GM18508 (cell line): Measurements from ENCODE around the gene STX12.
A peak's percentile ranks its signal among the peaks of the same experiment; 100 is the strongest.

Source experiments
- ATAC-seq: cut with Tn5 transposase; IDR thresholded peaks from one replicate; pipeline ENCODE4 v1.9.1; 2021; ENCODE audit warnings: moderate number of reproducible peaks; ENCODE audit not compliant: insufficient read depth, unreplicated experiment

The STX12 gene

DNA sequence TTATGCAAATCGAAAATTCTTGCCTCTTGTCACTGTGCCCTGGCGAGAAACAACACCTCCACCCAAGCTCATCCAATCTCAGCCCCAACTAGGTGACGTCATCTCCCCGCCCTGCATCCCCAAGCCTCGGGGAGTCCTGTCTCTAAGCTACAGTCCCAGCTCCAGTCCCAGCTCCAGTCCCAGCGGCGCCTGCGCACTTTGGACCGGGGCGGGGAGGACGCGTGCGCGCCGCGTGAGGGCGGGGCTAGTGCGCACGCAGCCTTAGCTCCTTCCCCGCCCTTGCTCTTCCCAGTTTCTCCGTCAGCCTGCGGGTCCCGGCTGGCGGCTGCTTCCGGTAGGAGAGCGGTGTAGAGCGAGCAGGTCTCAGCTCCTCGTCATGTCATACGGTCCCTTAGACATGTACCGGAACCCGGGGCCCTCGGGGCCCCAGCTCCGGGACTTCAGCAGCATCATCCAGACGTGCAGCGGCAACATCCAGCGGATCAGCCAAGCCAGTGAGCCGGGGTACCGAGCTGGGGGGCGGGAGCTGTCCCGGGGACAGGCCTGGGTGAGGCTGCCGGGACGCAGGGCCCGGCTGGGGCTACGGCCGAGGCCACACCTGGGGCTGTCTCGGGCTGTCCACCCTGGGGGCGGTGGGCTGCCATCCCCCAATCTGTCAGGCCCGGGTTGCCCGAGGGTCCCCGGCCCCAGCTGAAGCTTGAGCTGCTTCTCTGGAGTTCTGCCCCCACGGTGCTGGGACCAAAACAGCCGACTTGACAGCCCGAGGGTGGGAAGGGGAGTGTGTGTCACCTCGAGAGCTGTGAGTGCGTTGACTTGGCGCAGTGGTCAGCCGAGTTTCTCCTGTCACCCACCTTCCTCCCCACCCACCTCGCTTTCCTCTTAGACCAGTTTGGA is at the start of gene STX12:
STX12 (plus strand) TSS at position 288 of the 894 bp plus-strand sequence; CDS start at position 377, 89 bp downstream.
- ATAC-seq: peak; percentile 72

DNA sequence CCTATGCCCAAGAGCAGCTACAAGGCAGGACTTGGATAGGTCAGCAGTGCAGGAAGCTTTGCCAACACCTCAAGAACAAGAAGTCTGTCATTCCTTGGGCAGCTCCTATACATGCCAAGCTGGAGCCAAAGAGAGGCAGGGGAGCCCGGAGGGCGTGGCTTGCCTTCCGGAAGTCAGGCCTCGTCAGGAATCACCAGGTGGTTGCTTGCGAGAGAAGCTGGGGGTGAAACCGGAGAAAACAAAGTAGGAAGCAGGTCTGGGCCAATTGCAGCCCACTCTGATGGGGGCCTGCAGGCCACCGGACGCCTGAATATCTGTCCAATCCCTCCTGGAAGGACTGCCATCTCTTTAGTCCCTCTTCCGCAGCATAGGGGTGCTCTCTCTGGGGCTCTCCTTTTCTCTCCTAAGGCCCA is 48.1 kb upstream of the STX12 start:
- ATAC-seq: no peak

DNA sequence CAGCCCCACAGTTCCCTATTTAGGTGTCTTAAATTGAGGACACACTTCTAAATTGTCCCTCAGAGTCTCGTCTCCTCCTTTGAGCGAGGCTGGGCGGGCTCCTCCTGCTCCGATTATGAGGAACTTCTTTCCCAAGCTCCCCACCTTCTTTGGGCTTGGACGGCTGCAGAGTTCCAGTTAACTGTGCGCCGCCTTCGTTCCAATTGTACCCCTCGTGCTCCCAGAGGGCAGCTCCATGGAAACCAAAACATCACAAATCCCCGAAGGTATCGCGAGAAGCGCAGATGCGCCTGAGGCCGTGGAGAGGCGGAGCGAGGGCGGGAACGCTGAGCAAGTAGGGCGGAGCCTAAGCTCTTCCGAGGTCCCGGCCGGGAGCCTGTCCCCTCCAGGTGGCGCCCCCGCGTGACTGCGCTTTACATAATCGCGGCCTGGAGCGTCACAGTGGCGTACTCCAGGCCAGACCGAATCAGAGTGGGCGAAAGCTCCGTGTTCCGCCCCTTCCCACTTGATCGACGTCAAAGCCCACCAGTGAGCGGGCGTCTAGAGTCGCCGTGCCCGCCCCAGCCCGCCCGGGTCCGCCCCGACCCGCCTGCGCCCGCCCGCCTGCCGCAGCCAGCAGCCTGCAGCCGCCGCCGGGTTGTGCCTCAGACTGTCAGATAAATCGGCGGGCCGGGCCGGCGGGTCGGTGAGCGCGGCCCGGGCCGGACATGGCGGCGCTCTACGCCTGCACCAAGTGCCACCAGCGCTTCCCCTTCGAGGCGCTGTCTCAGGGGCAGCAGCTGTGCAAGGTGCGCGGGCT is 47.4 kb upstream of the STX12 start, which contains the start of gene FAM76A:
FAM76A (plus strand) TSS at position 588 of the 799 bp plus-strand sequence; CDS start at position 708, 120 bp downstream.
- peak; percentile 88 for ATAC-seq

DNA sequence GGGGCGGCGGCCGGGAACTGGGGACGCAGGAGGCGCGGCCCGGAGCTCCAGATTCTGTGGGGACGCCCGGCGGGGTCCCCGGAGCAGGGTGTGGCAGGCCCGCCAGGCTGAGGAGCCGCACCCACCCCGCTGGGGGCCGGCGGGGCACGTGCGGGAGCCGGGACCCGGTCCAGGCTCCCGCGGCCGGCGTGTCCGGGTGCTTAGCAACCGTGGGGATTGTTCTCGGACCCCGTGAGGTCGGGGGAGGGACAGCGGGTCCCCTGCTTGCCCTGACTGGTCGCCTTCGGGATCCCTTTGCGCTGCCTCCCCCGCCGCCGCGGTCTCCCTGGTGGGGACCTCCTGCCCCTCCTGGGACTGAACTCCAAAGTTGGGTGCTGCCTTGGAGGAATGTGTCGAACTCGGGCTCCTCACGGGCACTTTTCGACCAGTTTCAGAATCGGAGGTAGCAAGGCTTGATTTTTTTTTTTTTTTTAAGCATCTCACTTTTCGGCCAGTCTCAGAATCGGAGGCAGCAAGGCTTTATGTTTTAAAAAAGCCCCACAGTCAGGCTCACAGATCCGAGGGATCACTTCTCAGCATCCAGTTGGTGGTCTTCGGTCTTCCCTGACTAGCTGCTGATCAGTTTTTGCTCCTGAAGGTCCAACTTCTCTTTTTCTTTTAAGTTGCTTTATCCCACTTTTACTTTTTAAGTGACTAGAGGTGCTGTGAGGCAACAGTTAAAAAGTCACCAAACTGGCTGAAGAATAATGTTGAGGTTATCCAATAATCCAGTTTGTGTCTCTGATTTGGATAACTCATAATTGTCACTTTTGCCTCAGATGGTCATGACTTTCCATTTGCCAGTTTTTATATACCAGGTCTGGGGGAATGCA is 46.6 kb upstream of the STX12 start:
- peak; percentile 5 for ATAC-seq

GRCh38 chr1:27727126-27727525 is 45.9 kb upstream of the STX12 start:
- no peak for ATAC-seq

GRCh38 chr1:27736252-27736651 is 36.8 kb upstream of the STX12 start:
- ATAC-seq: no peak

- ATAC-seq: no peak
Measured at GRCh38 chr1:27741121-27741520, 31.9 kb upstream of the STX12 start.

- ATAC-seq: no peak
Measured at GRCh38 chr1:27744556-27744955, 28.5 kb upstream of the STX12 start.

GRCh38 chr1:27745466-27745865 is 27.6 kb upstream of the STX12 start:
- ATAC-seq: no peak

GRCh38 chr1:27752360-27752759 is 20.7 kb upstream of the STX12 start:
- ATAC-seq: no peak

DNA sequence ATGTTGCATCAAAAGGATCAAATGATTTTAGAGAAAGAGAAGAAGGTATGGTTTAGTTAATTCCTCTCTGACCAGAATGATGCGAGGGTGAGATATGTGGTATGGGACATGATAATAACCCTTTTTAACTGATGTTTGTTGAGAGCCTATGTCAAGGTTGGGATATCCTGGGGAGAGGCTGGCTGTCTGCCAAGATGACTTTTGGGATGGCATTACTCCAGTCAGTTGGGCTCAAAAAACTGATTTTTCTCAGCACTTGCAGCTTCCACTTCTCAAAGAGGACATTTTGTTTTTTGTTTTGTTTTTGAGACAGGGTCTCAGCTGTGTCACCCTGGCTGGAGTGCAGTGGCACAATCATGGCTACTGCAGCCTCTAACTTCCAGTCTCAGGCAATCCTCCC is 17.7 kb upstream of the STX12 start:
- no peak for ATAC-seq

DNA sequence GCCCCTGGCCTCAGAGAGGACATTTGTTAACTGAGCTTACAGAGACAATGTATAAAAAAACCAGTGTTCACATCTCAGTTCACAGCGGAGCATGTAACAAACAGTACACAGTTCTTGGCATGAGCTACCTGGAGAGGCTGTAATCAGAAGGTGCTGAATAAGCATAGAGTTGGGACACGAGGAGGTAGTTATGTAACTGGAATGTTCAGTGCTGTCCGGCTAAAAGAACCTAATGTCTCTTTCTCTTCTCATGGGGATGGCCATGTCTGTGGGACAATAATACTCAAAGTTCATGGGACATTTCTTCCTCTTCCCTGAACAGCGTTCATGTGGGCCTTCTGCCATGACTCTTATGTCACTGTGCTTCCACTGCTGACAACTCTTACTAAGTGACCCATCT is 17.2 kb upstream of the STX12 start:
- ATAC-seq: no peak

DNA sequence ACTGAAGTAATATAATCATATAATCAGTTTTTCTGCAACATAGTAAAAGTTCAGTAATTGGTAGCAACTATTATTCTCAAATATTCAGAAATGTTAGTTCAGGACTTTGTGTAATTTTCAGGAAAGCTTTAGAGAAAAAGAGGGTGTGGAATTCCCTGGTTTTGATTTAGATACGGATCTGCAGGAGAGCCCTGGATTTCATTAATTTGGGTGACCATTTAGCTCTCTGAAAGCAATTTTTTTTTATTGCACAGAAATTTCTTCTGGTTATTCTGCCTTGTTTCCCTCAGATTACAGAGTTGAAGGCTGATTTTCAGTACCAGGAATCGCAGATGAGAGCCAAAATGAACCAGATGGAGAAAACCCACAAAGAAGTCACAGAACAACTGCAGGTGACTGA is 13.8 kb upstream of the STX12 start:
- no peak for ATAC-seq

GRCh38 chr1:27760426-27760825 is 12.6 kb upstream of the STX12 start:
- ATAC-seq: no peak

DNA sequence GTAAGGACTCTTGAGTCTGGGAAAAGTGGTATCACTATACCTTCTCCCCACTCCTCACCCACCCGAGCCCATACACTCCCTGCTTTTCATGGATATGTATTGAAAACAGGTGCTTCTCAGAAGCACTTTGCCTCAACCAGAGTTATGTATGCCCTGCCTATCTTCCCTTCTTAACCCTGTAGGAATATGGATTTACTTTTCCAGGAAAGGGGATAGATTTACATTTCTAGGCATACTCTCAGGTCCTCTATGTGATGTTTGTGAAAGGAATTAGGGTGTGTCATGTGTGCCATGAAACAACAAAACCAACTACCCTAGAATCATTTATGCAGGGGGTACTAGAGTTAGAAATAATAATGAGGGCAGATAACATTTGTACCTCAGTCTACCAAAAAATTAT is 11.0 kb upstream of the STX12 start:
- ATAC-seq: no peak

DNA sequence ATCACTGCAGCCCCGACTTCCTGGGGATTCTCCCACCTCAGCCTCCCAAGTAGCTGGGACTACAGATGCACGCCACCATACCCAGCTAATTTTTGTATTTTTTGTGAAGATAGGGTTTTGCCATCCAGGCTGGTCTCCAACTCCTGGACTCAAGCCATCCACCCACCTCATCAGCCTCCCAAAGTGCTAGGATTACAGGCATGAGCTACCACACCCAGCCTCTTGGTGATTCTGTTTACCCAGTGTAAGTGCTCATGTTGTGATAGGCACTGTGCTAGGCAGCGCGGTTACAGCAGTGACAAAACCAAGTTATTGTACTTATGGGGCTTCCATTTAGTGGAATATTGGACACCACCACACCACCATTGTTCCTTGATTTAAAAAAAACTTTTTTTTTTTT is 9.7 kb upstream of the STX12 start:
- no peak for ATAC-seq

DNA sequence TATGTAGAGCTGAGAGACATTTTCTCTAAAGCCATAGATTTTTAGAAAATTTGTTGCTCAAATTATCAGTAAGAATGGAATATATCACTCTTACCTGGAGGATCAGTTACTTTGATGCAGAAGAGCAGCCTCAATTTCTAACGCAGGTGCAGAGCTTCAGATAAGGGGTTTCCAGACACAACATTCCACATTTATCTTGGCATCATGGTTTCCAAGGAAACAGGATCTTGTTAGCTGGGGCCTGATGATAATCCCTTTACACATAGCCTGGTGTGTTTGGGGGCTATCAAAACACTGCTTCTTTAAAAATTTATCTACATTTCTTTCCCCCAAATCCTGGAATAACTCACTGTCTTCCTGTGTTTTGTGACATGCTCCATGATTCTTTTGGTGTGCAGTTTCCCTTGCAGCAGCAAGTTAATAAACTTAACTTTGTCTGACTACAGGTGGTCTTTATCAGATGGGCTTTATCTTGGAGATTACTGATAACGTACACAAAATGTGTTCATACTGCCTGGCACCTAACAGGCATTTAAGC is 2.7 kb upstream of the STX12 start:
- ATAC-seq: no peak

GRCh38 chr1:27772036-27772931 is 735 bp upstream of the STX12 start:
- ATAC-seq: no peak

GRCh38 chr1:27773826-27774445 is 917 bp downstream of the STX12 start:
- no peak for ATAC-seq
